GM19351 (cell line): ENCODE measurements around the gene SMAD7.

Experiments
- ATAC-seq: cut with Tn5 transposase; IDR thresholded peaks from one replicate; pipeline ENCODE4 v1.9.1; 2021; ENCODE audit warnings: mild to moderate bottlenecking, moderate library complexity; ENCODE audit not compliant: unreplicated experiment

SMAD7 gene

GRCh38 chr18:48917579-48918517, 32.9 kb downstream of the SMAD7 start:
- ATAC-seq, result no peak

DNA sequence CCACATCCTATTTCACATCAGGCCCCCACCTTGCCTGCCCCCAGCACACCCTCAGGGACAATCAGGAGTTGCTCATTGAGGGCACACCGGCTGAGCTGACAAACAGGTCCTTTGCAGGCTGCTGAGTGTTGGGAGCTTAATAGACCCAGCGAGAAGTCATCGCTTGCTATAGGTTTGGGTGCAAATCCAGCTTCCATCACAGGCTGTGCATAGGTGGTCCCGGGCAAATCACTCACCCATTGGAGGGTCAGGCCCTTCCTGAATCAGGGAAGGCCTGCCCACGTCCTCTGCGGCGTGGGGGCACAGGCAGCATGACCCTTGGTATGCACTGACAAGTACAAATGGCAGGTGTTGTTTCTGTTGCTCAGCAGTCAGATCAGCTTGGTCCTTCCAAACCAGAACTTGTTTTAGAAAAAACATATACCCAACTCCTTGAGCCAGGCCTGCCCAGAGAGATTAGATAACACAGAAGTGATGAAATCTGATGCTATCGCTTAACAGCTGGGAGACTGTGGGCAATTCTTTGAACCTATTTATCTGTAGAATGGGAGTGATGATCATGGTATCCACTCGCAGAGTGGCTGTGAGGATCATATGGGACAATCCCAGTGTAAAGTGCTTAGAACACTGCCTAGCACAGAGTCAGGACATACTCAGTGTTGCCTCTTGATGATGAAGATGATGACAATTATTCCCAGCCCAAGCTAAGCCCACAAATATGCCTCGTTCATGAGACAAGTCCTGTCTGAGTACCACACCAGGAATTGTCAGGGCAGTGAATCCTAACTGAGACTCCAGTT, 34.9 kb downstream of the SMAD7 start:
- ATAC-seq, result no peak

DNA sequence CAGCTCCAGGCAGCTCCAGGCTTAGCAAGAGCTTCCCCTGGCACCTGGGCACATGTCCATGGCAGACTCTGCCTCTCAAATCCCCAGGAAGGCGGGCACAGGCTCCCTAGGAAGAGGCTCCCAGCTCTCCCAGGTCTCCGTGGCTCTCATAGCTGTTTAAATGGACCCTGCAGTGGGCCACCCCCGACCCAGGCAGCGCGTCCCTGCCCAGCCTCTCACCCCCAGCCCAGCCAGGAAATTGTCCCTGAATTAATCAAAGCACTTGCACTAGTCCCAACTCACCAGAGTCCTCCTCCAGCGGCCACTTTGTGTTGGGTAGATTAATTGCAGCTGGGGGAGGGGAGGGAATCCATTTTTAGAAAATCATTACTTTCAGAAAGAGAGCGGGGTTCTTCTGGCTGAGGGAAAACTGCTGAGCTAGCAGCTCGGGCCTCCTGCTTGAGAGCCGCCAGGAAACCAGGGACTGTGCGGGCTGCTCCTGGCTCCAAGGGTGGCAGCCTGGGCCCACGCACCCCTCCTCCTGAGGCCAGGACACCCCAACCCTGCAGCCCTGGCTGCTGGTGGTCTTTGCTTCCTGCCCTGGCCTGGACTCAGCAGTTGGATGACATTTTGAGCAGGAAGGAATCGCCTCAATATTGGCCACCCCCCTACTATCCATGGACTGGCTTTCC, 36.0 kb downstream of the SMAD7 start:
- no peak for ATAC-seq

GRCh38 chr18:48913775-48914174, 37.0 kb downstream of the SMAD7 start:
- ATAC-seq, result no peak

GRCh38 chr18:48913201-48913600, 37.6 kb downstream of the SMAD7 start:
- ATAC-seq, result no peak

DNA sequence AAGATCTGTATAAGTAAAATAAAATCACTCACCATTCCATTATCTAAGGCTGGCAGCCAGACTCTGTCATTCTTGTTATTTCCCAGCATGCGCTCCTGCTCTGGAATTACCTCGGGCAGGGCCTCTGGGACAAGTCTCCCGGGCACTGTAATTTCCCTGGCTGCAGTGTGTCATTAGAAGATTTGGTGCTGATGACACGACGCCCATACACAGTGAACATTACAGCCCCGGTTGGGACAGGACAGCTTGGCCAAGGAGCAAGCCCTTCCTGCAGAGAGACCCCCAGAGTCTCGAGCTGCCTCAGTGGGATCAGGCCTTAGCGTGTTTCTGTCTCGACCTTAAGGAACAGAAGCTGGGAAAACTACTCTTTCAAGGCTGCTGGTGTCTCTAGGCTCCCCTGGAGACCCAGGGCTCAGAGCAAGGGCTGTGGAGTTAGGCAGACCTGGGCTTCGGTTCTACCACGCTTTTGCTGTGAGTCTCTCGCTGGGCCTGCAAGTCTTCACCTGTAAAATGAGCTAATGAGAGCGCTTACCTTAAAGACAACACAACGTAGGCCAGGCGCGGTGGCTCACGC, 39.7 kb downstream of the SMAD7 start:
- ATAC-seq, result no peak

- ATAC-seq, result no peak
These were observed 41.0 kb downstream of the SMAD7 start for GRCh38 chr18:48909721-48910120.

GRCh38 chr18:48908916-48909315, 41.8 kb downstream of the SMAD7 start:
- ATAC-seq, result no peak

DNA sequence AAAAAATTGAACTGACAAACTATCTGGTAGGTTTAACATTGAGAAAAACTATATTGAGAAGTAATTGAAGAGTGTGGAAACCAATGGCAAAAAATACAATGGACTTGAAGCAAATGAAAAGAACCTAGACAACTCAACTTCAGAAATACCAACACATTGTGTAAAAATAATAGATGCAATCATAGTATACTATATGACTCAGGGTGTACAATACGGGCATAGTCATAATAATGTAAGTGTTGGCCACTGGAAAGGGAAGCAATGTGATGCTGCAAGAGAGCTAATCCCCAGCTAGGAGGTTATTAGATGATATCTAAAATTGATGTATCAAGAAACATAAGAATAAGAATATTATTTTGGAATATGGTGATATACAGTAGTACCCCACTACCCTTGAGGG, 45.3 kb downstream of the SMAD7 start:
- ATAC-seq, result no peak

GRCh38 chr18:48904847-48905394, 45.8 kb downstream of the SMAD7 start:
- no peak for ATAC-seq

- no peak for ATAC-seq
These were observed 46.7 kb downstream of the SMAD7 start for GRCh38 chr18:48904091-48904490.

- ATAC-seq, result no peak
These were observed 47.7 kb downstream of the SMAD7 start for GRCh38 chr18:48902856-48903601.

GRCh38 chr18:48902023-48902855, 48.5 kb downstream of the SMAD7 start:
- ATAC-seq, result no peak

- ATAC-seq, result no peak
These were observed 49.4 kb downstream of the SMAD7 start for GRCh38 chr18:48901145-48902022.

DNA sequence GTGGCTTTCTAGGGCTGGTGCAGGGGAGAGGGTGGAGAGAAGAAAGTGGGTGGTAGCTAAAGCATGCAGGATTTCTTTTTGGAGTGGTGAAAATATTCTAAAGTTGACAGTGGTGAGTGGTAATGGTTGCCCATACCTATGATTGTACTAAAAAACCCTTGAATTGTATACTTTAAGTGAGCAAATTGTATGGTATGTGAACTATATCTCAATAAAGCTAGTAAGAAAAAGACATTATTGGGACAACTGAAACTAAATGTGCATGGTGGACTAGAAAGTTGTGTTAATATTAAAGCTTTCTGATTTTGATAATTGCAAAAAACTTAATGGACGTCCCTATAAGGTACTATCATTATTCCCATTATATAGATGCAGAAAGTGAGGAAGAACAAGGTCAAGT, 50.3 kb downstream of the SMAD7 start:
- no peak for ATAC-seq

DNA sequence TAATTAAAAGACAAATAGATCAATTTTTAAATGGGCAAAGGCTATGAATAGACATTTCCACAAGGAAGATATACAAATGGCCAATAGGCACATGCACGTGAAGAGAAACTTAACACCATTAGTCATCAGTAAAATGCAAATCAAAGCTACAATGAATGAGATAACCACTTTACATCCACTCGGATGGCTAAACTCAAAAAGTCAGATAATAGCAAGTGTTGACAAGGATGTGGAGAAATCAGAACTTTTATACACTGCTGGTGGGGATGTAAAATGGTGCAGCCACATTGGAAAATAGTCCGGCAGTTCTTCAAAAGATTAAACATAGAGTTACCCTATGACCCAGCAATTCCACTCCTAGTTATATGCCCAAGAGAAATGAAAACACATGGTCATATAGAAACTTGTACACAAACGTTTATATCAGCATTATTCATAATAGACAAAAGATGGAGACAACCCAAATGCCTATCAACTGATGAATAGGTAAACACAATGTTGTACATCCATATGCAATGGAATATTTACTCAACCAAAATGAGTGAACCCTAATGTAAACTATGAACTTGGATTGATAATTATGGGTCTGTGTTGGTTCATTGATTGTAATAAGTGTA, 51.1 kb downstream of the SMAD7 start:
- no peak for ATAC-seq

DNA sequence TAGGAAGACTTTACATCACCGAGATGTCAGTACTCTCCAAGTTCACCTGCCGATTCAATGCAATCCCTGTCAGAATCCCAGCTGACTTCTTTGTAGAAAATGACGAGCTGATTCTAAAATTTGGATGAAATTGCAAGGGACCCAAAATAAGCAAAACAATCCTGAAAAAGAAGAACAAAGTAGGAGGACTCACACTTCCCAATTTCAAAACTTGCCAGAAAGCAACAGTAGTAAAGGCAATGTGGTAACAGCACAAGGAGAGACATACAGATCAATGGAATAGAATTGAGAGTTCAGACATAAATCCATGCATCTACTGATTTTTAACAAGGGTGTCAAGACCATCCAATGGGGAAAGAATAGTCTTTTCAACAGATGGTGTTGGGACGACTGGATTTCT, 52.2 kb downstream of the SMAD7 start:
- ATAC-seq, result no peak

DNA sequence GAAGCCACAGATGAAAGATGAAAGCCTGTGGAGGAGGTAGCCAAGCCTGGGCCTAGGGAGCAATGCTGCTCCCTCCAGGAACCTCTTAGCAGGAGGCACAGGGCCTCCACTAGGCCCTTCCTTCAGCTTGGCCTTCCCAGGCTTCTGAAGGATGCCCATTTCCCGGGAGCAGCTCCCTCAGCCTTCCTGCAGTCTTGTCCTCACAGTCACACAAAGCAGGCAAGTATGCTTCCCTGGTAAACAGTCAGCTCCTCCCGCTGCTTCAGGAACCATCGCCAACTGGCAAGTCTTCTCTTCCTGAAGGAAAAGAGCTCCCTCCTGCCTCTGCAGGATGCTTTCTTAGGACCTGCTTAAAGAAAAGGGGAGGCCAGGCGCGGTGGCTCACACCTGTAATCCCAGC, 53.2 kb downstream of the SMAD7 start:
- no peak for ATAC-seq
